ENCODE data around the gene HMX2.
"Not testable (repeated sequence)": the region's sequence is repeated elsewhere in the genome, so short reads cannot be mapped to it uniquely, and the experiment has no call there.

HMX2 gene

DNA sequence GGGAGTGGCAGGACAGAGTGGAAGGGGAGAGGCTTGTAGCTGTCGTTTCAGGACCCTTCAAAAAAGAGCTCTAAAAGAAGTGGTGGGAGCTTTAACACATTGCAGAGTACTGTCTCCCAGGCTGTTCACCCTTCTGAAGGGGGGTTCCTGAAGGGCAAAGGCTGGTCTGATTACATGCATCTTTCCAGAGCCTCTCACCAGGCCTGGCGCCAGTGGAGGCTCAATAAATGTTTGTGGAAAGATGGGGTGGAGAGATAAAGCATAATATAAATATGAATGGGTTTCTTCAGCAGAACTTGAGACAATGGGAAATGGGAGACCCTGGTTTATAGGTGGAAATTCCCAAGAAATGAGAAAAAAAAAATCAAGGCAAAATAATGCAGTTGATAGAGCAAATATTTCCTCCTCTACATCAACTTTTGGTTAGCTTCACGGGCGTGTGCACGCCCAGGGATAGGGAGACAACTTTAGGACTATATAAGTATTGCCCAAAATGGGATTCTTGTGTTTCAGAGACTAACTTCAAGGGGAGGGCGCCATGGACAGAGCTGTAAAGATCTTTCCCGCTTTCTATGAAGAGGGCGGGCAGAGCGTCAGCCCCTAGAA is 5.7 kb downstream of the HMX2 start:
- DNase-seq: no peak

DNA sequence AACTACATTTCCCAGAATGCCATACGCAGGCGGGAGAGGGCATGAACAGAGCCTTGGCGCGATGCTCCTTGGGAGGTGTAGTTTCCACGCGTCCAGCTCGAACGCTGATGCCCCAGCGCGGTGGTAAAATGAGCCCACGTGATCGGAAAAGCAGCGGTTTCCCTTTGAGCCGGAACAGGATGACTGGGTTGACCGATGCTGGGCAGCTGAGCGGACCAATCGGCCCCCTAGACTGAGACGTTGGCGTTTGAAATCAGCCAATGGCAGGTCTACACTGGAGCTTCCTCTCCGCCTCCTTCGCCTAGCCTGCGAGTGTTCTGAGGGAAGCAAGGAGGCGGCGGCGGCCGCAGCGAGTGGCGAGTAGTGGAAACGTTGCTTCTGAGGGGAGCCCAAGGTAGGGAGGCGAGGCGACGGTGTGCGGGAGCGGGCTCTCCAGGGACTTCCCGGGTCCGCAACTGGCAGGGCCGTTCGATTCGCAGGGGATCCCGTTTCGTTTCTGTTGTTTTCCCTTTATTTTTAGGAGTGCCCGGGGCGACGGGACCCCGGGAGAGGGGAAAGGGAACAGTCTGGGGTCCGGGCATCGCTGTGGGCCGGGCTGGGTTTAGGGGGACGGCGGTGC is 6.3 kb downstream of the HMX2 start, which contains the start of gene BUB3:
Gene BUB3 (plus strand): TSS at position 311 of the 619 bp plus-strand sequence. CDS start 516 bp downstream, outside the sequence.
- DNase-seq: peak; percentile 94

DNA sequence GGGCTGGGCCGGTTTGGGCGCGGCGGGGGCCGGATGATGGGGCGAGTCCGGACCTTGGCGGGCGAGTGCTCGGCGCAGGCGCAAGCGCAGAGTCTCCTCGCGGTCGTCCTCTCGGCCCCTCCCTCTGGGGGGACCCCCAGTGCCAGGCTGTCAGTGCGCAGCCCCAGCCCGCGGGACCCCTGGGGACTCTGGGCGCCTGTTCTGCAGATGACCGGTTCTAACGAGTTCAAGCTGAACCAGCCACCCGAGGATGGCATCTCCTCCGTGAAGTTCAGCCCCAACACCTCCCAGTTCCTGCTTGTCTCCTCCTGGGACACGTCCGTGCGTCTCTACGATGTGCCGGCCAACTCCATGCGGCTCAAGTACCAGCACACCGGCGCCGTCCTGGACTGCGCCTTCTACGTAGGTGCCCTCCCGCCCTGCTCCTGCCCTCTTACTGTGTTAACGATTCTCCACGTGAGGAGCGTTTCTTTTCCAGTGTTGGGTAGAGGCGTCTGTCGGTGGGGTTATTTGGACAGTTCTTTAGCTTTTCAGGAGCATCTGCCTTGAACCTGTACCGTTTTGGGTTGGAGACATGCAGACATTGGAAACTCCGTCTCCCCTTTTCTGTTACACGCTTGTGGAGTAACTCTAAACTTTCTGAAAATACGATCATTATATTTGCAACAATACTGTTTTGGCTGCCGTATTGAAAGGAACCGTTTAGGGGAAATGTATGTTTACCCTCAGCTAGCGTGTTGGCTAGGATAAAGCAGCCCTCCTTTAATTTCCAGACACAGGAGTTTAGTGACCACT is 7.0 kb downstream of the HMX2 start:
- peak; percentile 73 for DNase-seq

DNA sequence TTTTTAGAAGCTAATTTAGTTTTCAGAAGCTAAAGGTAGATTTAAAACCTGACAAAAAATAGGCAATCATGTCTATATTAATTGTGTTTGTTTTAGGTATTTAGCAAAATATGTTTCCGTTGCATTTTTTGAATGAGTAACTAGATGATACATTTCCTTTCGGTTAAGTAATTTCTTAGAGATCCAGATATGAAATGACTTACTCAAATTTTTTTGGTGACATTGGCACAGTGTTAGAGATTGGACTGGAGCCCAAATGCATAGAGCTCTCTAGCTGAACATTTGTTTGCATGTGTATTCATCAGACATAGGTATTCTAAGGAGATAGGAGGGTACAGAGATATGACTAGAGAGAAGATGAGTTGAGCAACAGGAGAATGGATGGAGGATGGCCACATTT is 8.1 kb downstream of the HMX2 start:
- DNase-seq: no peak

- no peak for DNase-seq
Observed at GRCh38 chr10:123157210-123157609, 9.3 kb downstream of the HMX2 start.

- DNase-seq: no peak
Observed at GRCh38 chr10:123158682-123159081, 10.7 kb downstream of the HMX2 start.

DNA sequence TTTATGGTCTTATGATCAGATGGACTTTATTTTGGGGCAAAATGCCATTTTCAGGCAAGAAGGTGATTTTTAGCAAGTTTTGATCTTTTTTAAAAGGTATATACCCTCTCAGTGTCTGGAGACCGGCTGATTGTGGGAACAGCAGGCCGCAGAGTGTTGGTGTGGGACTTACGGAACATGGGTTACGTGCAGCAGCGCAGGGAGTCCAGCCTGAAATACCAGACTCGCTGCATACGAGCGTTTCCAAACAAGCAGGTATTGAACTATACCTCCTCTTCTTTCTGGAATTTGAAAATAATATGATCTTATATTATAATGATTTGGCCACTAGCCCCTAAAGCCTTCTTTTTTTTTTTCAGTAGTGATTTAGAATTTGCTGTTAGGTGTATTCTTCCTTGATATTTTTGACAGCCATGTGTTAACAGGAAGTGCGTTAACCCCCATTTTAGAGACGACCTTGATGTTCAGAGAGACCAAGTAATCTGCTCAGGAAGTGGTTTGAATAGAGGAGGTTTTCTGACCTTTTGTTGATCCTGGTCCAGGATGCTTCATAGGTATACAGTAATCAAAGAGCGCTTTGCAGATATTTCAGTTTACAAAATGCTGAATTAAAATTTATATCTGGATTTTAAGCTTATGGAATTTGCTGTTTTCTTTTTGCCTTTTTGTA is 12.5 kb downstream of the HMX2 start:
- DNase-seq: no peak

DNA sequence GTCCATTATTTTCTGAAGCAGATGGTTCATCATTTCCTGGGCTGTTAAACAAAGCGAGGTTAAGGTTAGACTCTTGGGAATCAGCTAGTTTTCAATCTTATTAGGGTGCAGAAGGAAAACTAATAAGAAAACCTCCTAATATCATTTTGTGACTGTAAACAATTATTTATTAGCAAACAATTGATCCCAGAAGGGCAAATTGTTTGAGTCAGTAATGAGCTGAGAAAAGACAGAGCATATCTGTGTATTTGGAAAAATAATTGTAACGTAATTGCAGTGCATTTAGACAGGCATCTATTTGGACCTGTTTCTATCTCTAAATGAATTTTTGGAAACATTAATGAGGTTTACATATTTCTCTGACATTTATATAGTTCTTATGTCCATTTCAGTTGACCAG is 16.4 kb downstream of the HMX2 start:
- DNase-seq: no peak

DNA sequence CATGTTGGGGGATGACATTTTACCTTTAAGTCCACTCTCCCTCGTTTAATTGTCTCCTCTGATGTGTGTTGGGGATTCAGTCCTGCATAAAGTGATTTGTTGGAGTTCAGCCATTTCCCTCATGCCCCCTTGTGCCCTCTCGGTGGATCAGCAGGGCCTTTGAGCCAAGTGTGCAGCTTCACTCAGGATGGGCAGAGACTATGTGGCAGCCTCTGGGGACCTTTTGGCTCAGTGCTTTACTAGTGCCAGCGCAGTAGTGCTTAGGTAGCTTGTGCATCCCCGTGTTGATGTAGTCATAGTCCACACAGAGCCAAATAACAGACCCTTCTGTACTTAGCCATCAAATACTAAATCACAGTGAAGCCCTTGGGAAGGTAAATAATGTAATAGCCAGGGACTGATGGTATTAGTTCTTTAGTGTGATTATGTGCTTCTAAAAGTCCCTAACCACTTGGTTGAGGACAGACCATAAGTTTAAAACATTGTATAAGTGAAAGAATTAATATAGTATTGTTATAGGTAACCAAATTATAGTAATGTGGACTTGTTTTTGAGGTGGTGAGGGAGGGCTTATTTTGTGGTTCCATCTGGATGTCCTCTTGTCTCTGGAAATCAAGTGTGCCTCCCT is 17.6 kb downstream of the HMX2 start:
- no peak for DNase-seq

DNA sequence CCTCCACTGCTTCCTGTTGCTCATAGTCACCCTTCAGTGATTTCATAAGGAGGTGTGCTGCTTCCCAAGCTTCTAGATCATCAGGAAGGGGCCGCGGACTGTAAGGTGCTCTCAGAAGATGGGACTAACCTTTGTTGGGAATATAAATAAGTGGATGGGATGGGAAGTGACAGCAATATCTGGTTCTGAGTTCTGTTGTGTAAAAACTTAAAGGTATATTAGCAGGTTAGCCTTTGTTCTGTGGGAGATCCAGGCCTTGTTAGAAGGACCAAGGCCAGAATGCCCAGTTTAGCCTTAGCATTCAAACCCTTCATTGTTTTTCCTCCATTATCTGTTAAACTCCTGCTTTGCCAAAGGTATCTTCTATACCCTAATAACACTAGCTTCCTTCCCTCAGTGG is 18.7 kb downstream of the HMX2 start:
- DNase-seq: no peak

GRCh38 chr10:123170961-123171360 is 23.0 kb downstream of the HMX2 start:
- DNase-seq: no peak

- DNase-seq: not testable (repeated sequence)
Observed at GRCh38 chr10:123171616-123172015, 23.7 kb downstream of the HMX2 start.

DNA sequence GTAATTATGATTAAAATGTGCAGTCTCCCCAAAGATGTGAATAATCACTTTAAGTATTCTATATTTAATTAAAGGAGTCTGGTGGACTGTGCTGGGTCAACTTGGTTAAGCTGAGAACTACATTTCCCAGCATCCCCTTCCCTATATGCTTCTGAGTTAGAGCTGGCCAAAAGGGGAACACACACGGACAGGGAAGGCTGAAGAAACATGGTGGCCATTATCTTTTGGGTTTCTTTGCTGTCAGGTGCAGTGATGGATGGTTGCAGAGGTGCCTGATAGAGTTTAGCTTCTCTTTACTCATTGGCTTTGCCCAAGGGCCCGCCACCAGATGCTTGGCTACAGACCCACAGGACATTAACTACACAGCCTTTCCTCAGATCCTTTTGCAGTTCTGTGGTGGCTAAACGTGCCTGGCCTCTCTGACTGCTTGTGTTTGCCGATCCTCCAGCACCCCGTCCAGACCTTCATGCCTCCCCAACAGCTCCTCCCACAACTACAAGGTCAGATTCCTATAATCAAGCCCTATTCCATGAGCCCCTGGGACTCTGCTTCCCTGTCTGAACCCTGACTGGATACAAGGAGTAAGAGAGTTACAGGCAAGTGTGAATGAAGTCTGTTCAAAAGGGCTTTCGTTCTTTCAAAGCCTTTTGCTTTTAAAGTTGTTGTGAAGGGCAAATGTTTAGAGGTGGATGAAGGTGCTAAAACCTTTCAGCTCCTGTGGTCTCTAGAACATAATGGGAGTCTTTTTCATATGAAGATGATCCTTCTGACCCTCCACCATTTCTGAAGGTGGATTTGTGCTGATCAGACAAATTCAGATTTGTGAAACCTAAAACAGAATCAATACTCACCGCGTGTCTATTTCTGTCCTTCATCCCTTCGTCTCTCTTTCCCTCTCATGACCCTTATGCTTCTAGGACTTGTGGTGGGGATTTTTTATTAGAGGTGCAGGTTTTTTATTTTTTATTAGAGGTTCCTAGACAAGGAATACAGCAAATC is 27.8 kb downstream of the HMX2 start:
- DNase-seq: no peak

DNA sequence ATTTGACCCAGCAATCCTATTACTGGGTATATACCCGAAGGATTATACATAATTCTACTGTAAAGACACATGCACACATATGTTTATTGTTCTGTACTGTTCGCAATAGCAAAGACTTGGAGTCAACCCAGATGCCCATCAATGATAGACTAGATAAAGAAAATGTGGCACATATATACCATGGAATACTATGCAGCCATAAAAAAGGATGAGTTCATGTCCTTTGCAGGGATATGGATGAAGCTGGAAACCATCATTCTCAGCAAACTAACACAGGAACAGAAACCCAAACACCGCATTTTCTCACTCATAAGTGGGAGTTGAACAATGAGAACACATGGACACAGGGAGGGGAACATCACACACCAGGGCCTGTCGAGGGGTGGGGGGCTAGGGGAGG is 30.5 kb downstream of the HMX2 start:
- DNase-seq: not testable (repeated sequence)

GRCh38 chr10:123180101-123181090 is 32.5 kb downstream of the HMX2 start:
- no peak for DNase-seq

DNA sequence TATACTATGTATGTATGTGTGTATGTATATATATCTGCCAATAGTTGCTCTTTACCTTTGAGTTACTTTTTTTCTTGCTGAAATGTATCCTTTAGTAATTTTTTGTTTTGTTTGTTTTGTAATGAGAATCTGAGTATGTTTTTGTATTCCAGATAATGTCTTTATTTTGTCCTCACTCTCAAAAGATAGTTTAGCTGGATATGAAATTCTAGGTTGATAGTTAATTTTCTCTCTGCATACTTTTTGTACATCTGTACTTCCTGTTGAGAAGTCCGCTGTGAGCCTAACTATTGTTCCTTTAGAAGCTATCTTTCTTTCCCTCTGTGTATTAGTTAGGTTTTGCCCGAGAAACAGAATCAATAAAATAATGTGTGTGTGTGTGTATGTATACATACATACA is 35.8 kb downstream of the HMX2 start:
- DNase-seq: no peak

GRCh38 chr10:123187781-123188180 is 39.8 kb downstream of the HMX2 start:
- no peak for DNase-seq

- DNase-seq: no peak
Observed at GRCh38 chr10:123191886-123192285, 44.0 kb downstream of the HMX2 start.

GRCh38 chr10:123194056-123194455 is 46.1 kb downstream of the HMX2 start:
- DNase-seq: no peak
